GM18526 (cell line): ENCODE results near the gene SNX27.

Source experiments
- POLR2A ChIP-seq: IDR thresholded peaks from 3 replicates; pipeline ENCODE4 v1.6.1; 2011; ENCODE audit not compliant: insufficient read length; ENCODE audit errors: extremely low read depth

SNX27 gene

DNA sequence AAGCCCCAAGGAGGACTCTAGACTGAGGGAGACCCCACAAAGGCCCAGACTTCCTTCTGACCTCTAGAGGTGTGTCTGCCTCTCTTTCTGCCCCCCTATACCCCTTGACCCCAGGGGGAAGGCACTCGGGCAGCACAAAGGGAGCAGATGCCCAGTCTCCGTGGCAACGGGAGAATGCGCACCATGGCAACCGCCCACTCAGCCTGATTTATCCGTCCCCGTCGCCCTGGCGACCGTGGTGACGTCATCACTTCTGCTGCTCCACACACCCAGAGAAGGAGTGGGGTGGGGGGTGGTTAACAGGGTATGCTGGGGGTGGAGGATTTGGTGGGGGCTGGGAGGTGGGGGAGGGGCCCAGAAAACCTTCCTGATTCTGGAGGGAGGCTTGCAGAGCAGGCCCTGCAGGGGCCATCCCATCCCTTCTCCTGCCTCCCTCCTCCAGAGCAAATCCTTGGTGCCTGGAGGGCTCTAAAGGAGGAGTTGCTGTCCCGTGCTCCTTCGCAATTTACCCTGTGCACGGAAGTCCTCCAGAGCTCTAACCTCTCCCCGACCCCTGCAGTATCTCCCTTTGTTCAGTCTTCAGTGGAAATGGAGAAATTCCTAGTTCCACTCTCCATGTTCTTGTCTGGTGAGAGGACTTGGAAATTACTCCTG, 98.5 kb downstream of the SNX27 start:
- TF ChIP-seq POLR2A: no peak

- no peak for TF ChIP-seq POLR2A
Observed at GRCh38 chr1:151711044-151711800, 99.4 kb downstream of the SNX27 start.

GRCh38 chr1:151711951-151712350, 100.1 kb downstream of the SNX27 start:
- no peak for TF ChIP-seq POLR2A

DNA sequence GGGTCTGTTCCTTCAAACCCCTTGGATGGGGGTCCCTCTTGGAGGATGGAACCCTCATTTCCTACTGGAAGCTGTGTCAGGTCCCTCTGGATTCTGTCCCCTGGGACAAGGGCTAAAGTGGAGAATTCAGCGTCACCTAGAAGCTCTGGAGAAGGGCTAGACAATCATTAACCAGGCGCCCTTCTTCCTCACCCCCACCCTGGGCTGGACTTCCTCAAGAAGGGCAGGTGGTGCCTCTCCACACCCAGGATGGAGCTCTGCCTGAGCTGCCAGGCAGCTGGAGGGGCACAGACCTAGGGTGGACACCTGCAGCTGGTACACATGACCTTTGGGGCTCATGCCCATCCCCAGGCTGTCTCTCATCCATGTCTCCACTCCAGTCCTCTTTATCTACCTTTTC, 101.2 kb downstream of the SNX27 start:
- no peak for TF ChIP-seq POLR2A

- TF ChIP-seq POLR2A: no peak
Observed at GRCh38 chr1:151713874-151714273, 102.0 kb downstream of the SNX27 start.

- TF ChIP-seq POLR2A: no peak
Observed at GRCh38 chr1:151714820-151715725, 103.2 kb downstream of the SNX27 start.

DNA sequence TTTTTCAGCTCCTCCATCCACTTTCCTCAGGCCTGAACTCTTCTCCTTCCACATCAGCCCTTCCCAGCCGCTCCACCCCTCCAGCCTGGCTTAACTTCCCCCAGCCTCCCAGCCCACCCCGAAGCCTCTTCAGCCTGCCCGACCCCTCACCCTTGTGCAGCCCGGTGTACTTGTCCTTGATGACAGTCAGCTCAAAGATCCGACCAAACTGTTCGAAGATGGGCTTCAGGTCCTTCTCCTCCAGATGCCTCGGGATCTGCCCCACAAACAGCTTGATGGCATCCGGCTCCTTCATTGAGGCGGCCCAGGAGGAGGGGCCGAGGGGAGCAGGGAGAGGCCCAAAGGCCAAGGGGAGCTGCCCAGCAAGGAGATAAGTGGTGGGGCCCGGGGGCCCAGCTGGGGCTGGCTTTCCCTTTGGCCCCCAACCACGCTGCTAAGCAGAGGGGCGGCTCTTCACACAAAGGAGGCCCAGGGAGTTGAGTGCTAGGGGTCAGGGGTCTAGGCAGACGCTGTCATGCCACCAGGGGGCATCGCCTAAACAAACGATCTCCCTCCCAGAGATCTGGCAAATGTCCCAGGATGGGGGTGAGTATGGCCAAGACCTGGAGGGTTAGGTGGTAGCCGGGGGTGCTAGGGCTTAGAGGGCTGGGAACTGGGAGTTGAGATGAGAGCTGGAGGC, 104.0 kb downstream of the SNX27 start:
- TF ChIP-seq POLR2A: no peak

DNA sequence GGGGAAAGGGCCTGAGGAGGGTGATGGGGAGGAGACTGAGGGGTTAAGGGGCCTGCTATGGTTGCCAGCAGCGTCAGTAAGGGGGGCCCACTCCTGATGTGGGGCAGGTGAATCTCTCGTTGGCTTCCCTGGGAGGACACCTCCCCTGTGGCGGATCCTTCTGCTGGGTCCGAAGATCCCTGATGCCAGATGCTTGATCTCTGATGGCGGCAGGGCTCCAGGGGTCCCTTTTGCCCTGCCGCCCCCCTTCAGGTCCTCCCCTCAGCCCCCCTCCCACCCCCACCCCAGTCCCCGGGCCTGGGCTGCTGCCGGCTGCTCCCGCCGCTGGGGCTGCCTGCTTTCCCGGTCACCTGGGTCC, 104.5 kb downstream of the SNX27 start:
- TF ChIP-seq POLR2A: no peak

- no peak for TF ChIP-seq POLR2A
Observed at GRCh38 chr1:151716771-151717631, 105.2 kb downstream of the SNX27 start, which contains the start of gene CELF3. CELF3 (minus strand) TSS chr1:151716803; CDS start chr1:151716020, 783 bp downstream.

GRCh38 chr1:151718011-151718431, 106.2 kb downstream of the SNX27 start:
- no peak for TF ChIP-seq POLR2A

- no peak for TF ChIP-seq POLR2A
Observed at GRCh38 chr1:151718666-151719065, 106.8 kb downstream of the SNX27 start.

DNA sequence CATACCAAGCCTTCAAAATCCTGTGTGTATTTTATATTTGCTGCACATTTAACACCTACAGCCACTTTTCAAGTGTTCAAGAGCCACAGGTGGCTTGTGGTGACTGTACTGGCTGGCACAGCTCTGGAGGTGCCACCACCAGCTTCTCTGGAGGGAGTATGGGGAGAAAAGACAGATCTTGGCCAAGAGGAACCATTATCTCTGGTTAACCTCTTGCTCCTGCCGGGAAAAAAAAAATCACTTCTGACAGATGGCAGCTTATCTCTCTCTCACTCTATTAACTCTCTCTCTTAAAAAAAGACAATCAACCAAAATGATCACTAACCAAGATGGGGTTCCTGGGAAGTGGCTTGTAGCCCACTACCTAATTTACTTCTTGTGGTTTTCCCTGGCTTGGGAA, 108.3 kb downstream of the SNX27 start:
- TF ChIP-seq POLR2A: no peak

GRCh38 chr1:151720554-151720953, 108.7 kb downstream of the SNX27 start:
- no peak for TF ChIP-seq POLR2A
